CD4-positive, alpha-beta T cell treated with Interleukin-10 for 1 hour (primary cell): ENCODE data around the gene ACR.
"Not testable (repeated sequence)": the region's sequence is repeated elsewhere in the genome, so short reads cannot be mapped to it uniquely, and the experiment has no call there.

ENCODE experiments used
- DNase-seq: peaks from one replicate; pipeline ENCODE4 v3.0.0-alpha.2; 2020

ACR gene

GRCh38 chr22:50734986-50735738 lies 2.8 kb upstream of the ACR start:
- no peak for DNase-seq

GRCh38 chr22:50735739-50736030 lies 2.3 kb upstream of the ACR start:
- no peak for DNase-seq

- no peak for DNase-seq
These were observed 734 bp downstream of the ACR start for GRCh38 chr22:50738649-50739227.

GRCh38 chr22:50739279-50739691 lies 1.3 kb downstream of the ACR start:
- no peak for DNase-seq

- no peak for DNase-seq
These were observed 1.9 kb downstream of the ACR start for GRCh38 chr22:50739894-50740293.

GRCh38 chr22:50740714-50741113 lies 2.7 kb downstream of the ACR start:
- DNase-seq, result not testable (repeated sequence)

GRCh38 chr22:50744424-50744823 lies 6.4 kb downstream of the ACR start:
- not testable (repeated sequence) for DNase-seq

- DNase-seq, result not testable (repeated sequence)
These were observed 9.5 kb downstream of the ACR start for GRCh38 chr22:50747521-50747920.

GRCh38 chr22:50748630-50749029 lies 10.6 kb downstream of the ACR start:
- not testable (repeated sequence) for DNase-seq

- not testable (repeated sequence) for DNase-seq
These were observed 11.5 kb downstream of the ACR start for GRCh38 chr22:50749302-50750074.

GRCh38 chr22:50755251-50755650 lies 17.2 kb downstream of the ACR start:
- DNase-seq, result not testable (repeated sequence)

GRCh38 chr22:50756406-50756805 lies 18.4 kb downstream of the ACR start:
- peak; percentile 16 for DNase-seq

- peak; percentile 73 for DNase-seq
These were observed 19.0 kb downstream of the ACR start for GRCh38 chr22:50756949-50757491.

- not testable (repeated sequence) for DNase-seq
These were observed 21.8 kb downstream of the ACR start for GRCh38 chr22:50759597-50760341.

GRCh38 chr22:50761829-50762228 lies 23.8 kb downstream of the ACR start:
- not testable (repeated sequence) for DNase-seq

- not testable (repeated sequence) for DNase-seq
These were observed 26.3 kb downstream of the ACR start for GRCh38 chr22:50764288-50764687.

- DNase-seq, result not testable (repeated sequence)
These were observed 37.1 kb downstream of the ACR start for GRCh38 chr22:50775132-50775531.

GRCh38 chr22:50777631-50778030 lies 39.6 kb downstream of the ACR start:
- DNase-seq, result not testable (repeated sequence)

GRCh38 chr22:50780244-50780643 lies 42.2 kb downstream of the ACR start:
- not testable (repeated sequence) for DNase-seq

- DNase-seq, result not testable (repeated sequence)
These were observed 44.2 kb downstream of the ACR start for GRCh38 chr22:50782253-50782652.

GRCh38 chr22:50783033-50783879 lies 45.3 kb downstream of the ACR start, which contains the start of gene RABL2B:
Gene RABL2B (minus strand): TSS chr22:50783636. CDS start chr22:50782294, 1,342 bp downstream.
- DNase-seq, result peak; percentile 92

GRCh38 chr22:50783880-50784276 lies 45.9 kb downstream of the ACR start:
- DNase-seq, result peak; percentile 19
